Skeletal muscle cell (primary cell): ENCODE data around the gene MRPL43.
"Not testable (repeated sequence)": the region's sequence is repeated elsewhere in the genome, so short reads cannot be mapped to it uniquely, and the experiment has no call there.

Experiments used
- DNase-seq: peaks from one replicate; pipeline ENCODE4 v3.0.0-alpha.2; 2010; ENCODE audit warnings: low read depth
- H3K4me3 ChIP-seq: 2 replicates; pipeline ENCODE4 v1.5.1; 2011; ENCODE audit warnings: low read depth, mild to moderate bottlenecking, control low read depth, low read length, moderate library complexity

The MRPL43 gene

DNA sequence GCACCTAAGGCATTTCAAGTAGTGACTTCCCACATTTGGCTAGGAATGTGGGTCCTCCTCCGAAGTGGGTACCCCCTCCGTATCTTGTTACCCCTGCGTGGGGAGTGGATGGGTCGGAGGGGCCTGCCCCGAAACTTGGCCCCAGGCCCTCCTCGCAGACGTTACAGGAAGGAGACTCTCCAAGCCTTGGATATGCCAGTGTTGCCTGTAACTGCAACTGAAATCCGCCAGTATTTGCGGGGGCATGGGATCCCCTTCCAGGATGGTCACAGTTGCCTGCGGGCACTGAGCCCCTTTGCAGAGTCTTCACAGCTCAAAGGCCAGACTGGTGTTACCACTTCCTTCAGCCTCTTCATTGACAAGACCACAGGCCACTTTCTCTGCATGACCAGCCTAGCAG lies 869 bp upstream of the MRPL43 start:
- peak overlapping the region; percentile 95 for H3K4me3 ChIP-seq
- DNase-seq: no peak

DNA sequence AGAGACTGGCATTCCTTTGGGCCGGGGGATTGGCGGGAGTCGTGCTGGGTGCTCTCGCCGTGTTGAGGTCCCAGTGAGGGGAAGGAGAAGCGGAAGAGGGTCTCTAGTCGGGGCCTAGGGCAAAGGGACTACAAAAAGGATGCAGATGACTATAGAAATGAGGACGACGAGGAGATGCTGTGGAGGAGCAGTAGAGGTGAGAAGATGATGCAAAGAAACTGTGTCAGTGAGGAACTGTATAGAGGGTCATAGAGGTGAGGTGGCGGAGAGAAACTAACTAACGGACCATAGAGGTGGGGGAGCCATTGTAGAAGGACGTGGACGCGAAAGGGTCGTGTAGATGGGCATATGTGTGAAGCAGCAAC lies 370 bp upstream of the MRPL43 start:
- H3K4me3 ChIP-seq: peak overlapping the region; percentile 95
- no peak for DNase-seq

DNA sequence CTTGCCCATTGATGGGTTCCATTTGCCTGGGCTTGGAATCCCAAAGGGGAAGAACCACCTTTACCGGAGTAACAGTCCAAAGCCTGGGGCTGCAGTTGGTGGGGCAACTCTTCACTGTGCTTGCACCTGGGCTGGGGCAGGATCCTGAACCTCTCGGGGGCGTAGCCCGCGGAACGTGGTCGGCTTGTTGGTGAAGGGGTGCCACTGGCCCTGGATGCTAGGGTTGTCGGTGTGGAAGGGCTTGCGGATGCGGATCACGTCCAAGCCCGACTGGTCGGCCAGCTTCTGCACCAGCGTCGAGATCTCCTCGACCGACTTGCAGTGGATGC lies 710 bp downstream of the MRPL43 start:
- H3K4me3 ChIP-seq: peak overlapping the region; percentile 95
- no peak for DNase-seq

DNA sequence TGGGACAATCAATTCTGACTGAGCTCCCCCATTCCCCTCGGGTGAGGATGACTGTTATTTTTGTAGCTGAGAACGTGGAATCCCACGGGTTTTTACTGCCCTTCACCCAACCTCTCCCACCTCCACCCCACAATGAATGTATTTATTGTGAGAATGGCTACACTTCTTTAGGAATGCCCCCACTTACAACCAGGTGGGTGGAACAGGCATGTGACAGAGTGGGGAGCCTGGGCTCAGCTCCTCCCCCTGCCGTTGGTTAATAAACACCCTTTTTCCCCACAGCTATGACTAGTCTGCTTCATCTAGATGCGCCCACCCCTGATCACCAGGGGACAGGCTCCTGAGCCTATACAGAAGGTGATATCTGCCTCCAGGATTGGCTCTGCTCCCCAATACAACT lies 2.0 kb downstream of the MRPL43 start:
- no peak for DNase-seq
- H3K4me3 ChIP-seq: no peak overlapping the region

DNA sequence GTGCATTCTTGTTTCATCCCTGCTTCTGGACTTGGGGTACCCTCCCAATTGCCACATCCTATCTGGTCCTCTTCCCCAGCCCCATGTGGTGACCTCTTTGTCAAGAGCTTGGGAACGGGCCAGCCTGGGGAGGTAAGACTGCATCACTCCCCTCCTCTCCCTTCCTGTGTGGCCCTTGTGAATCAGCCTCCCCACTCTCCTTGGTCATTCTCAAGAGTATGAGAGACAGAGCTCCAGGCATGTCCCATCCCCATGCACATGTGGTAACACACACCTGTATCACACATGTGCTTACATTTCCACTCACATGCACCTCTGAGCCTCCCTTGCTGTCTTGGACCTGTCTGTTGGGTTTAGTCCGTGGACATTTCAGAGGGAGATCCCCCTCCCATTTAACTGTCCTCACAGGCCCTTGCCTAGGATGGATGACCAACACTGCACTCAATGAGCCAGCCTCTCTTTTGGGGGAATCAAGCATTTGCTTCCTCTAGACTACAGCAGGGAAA lies 2.6 kb downstream of the MRPL43 start:
- H3K4me3 ChIP-seq: no peak overlapping the region
- DNase-seq: no peak

DNA sequence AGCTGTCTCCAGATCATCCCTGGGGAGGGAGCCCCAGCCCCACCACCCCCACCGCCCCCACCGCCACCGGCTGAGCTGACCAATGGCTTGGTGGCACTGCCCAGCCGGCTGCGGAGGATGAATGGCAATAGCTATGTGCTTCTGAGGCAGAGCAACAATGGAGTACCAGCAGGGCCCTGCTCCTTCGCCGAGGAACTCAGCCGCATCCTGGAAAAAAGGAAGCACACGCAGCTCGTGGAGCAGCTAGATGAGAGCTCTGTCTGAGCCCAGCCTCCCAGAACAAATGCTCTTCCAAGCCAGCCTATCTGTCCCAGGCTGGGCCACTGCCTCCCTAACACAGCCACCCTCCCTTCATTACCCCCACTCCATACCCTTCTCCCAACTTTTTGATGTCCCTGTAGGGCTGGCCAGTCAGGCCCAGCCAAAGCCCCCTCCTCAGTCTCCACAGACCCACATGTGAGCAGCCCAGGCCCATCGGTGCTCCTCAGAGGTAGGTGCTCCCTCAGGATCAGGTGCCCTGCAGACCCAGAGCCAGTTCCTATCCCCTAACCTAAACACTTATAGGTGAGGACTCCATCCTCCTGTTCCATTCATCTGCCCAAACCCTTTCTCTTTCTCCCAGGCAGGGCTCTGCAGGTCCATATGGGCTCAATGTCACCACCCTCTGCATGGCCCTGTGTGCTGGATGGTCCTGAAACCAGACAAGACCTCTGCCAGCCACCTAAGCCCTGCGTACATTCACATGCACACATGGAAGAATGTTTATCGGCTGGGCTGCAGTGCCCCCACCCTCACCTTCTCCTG lies 3.2 kb downstream of the MRPL43 start:
- no peak overlapping the region for H3K4me3 ChIP-seq
- DNase-seq: no peak

DNA sequence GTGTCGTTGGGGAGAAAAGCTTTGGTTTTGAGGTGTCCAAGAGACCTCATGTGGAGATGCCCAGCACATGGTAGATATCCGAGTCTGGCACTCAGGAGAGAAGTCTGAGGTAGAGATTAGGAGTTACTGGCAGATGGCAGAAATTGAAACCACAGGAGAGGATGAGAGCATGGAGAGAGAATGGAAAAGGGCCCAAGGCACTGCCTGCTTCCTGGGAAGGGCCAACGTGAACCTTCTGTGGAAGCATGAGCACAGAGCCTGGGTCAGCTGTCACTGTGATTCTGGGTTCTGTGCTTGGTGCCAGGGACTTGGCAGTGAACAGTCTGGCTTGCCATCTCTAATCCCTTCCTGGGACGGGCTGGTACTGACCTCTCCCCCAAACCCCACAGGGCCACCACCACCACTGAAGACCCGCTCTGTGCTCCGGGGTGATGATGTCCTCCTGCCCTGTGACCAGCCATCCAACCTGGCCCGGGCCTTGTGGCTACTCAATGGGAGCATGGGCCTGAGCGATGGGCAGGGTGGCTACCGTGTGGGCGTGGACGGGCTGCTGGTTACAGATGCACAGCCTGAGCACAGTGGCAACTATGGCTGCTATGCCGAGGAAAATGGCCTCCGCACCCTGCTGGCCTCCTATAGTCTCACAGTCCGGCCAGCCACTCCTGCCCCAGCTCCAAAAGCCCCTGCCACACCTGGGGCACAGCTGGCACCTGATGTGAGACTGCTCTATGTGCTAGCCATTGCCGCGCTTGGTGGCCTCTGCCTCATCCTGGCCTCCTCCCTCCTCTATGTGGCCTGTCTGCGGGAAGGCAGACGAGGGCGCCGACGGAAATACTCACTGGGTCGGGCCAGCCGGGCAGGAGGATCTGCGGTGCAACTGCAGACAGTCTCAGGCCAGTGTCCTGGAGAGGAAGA lies 4.1 kb downstream of the MRPL43 start:
- no peak for DNase-seq
- H3K4me3 ChIP-seq: no peak overlapping the region

DNA sequence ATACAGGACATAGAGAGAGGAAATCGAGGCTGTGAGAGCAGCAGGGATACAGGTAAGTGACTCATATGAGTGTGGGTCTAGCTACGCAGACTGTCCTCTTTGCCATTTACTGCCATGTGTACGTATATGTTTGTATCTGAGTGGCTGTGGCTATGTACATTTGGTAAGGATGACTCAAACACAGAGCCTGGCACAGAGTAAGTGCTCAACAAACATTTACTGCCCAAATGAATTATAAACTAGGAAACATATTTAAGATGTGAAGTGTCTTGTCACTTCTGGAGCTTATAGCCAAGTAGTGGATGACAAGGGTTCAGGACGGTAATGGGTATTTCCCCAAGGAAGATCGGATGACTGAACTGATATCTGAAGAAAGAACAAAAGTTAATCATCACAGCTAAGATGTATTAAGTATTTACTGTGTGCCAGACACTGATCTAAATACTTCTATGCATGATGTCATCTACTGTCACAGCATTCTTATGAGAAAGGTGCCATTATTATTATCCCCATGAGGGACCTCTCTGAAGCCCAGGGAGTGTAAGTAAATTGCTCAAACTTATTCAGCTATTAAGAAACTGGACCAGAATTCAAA lies 6.0 kb downstream of the MRPL43 start:
- H3K4me3 ChIP-seq: no peak overlapping the region
- no peak for DNase-seq

DNA sequence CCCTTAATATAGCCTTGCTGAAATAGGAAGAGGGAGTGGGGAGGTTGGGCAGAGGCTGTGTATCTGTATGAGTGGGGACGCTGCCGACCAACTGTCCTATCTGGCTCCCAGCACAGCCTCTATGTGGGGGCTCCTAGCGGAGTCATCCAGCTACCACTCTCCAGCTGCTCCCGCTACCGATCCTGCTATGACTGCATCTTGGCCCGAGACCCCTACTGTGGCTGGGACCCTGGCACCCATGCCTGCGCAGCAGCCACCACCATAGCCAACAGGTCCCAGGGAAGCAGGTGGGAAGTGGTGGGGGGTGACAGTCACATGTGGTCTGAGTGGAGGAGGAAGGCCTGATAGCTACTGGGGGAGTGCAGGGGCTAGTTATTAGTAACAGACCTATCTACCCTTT lies 6.6 kb downstream of the MRPL43 start:
- no peak for DNase-seq
- H3K4me3 ChIP-seq: no peak overlapping the region

DNA sequence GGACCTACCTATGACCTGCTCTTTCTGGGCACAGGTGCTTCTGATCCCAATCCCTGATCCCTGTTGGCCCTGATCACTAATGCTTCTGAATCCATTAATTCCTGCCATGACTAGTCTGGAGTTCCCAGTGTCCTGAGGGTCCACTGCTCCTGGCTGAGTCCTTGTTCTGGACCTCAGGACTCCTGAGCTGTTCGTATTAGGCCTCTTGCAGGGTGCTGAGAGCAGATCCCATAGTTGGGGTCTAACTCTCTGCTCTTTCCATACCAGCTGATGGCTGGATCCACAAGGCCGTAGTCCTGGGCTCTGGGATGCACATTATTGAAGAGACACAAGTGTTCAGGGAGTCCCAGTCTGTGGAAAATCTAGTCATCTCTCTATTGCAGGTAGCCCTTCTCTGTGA lies 7.0 kb downstream of the MRPL43 start:
- no peak for DNase-seq
- H3K4me3 ChIP-seq: no peak overlapping the region

DNA sequence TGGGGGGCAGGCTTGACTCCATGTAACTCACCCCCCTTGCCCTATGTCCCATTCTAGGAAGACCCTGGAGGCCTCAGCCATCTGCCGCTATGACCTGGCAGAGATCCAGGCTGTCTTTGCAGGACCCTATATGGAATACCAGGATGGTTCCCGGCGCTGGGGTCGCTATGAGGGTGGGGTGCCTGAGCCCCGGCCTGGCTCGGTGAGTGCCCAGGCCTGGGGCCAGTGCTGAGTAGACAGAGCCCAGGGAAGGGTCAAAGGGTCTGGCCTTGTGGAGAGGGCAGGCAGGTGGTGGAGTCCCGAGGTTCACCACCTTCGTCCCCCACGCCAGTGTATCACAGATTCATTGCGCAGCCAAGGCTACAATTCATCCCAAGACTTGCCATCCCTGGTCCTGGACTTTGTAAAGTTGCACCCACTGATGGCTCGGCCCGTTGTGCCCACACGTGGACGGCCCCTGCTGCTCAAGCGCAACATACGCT lies 7.5 kb downstream of the MRPL43 start:
- no peak for DNase-seq

DNA sequence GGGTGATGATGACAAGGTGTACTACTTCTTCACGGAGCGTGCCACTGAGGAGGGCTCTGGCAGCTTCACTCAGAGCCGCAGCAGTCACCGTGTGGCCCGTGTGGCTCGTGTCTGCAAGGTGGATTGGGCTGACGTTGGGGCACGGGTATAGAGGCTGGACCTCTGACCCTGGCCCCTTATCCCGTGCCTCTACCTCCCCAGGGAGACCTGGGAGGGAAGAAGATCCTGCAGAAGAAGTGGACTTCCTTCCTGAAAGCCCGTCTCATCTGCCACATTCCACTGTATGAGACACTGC lies 8.4 kb downstream of the MRPL43 start:
- no peak overlapping the region for H3K4me3 ChIP-seq
- no peak for DNase-seq

More for the DNA sequence above, 7.5 kb downstream of the MRPL43 start:
- no peak overlapping the region for H3K4me3 ChIP-seq

DNA sequence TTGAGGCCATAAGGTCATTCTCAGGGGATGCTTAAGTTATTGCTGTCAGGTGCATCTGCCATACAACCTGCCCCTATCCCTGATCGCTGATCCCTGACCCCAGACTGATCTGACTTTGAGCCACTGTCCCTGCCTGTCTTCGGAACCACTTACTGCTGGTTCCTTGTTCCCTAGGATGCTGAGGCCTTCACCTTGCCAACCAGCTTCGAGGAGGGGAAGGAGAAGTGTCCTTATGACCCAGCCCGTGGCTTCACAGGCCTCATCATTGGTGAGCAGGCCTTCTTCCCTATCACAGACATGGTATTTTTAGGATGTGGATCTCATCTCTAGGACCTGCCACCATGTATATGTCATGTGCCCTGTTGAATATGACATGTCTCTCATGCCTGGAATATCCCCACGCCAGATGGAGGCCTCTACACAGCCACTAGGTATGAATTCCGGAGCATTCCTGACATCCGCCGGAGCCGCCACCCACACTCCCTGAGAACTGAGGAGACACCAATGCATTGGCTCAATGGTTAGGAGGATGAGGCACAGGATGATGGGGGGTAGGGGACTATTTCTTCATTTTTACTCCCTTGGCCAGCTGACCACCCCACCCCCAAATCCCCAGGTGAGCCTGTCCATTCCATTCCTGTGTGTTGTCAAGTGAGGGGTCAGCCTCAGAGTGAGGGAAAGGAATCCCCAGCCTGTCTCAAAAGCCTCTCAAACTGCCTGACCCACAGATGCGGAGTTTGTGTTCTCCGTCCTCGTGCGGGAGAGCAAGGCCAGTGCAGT lies 9.0 kb downstream of the MRPL43 start:
- no peak for DNase-seq
- H3K4me3 ChIP-seq: no peak overlapping the region

DNA sequence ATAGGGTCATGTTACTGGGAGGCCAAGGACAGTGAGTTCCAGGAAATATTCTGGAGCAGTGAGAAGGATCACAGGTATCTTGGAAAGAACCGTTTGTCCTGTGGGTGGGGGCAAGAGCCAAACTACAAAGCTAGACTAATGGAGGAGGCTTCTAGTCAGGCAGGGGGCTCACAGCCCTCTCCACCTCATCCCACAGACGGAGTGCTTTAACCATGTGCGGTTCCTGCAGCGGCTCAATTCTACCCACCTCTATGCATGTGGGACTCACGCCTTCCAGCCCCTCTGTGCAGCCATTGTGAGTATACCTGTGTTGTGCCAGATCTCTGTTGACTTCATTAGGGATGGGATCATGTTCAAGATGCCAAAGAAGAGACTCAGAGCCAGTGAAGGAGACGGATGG lies 9.9 kb downstream of the MRPL43 start:
- no peak for DNase-seq

DNA sequence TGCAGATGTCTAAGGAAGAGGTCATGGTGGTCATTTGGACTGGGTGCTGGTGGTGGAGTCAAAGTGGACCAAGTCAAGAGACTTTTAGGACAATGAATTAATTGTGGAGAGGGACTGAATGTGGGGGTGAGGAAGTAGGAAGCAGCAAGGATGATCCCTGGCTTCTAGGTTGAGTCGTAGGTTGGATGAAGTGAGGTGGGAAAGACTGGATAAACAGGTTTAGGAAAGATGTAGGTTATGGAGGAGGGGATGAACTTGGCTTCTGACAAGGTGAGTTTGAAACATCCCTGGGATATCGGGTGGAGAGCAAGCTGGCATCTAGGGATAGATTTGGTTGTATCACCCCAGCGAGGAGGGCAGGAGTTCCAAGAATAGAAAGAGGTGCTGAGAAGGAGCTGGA lies 10.4 kb downstream of the MRPL43 start:
- H3K4me3 ChIP-seq: no peak overlapping the region
- DNase-seq: no peak

More for the DNA sequence above, 9.9 kb downstream of the MRPL43 start:
- no peak overlapping the region for H3K4me3 ChIP-seq

DNA sequence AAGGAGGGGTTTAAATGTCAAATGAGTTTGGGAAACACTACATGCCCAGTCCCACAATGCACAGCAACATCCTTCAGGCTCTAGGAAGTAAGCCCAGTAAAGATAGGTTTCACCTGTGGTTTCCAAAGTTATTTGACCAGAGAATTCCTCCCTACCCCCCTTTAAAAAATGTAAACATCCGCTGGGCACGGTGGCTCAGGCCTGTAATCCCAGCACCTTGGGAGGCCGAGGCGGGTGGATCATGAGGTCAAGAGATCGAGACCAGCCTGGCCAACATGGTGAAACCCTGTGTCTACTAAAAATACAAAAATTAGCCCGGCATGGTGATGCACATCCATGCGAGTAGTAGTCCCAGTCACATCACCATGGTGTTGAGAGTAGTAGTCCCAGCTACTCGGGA lies 11.9 kb downstream of the MRPL43 start:
- H3K4me3 ChIP-seq, DNase-seq: not testable (repeated sequence)

DNA sequence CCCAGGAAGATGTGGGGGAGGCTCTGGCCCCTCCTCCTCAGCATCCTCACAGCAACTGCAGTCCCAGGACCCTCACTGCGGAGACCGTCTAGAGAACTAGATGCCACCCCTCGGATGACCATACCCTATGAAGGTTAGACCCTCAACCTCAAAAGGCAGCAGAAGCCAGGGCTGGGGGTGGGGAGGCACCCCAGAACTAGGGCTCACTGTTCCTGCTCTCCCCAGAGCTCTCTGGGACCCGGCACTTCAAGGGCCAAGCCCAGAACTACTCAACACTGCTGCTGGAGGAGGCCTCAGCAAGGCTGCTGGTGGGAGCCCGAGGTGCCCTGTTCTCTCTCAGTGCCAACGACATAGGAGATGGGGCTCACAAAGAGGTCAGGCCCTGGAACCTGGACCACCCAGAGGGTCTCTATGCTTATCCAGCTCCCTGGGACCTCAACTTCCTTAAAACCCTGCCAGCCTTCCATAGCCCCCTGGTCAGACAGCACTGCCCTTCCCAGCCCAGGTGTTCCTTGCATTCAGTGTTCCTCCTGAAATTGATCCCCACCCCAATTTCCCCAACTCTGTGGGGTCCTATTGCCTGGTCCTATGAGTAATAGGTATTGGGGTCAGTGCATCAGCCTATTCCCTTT lies 14.3 kb downstream of the MRPL43 start:
- no peak for DNase-seq
- no peak overlapping the region for H3K4me3 ChIP-seq

DNA sequence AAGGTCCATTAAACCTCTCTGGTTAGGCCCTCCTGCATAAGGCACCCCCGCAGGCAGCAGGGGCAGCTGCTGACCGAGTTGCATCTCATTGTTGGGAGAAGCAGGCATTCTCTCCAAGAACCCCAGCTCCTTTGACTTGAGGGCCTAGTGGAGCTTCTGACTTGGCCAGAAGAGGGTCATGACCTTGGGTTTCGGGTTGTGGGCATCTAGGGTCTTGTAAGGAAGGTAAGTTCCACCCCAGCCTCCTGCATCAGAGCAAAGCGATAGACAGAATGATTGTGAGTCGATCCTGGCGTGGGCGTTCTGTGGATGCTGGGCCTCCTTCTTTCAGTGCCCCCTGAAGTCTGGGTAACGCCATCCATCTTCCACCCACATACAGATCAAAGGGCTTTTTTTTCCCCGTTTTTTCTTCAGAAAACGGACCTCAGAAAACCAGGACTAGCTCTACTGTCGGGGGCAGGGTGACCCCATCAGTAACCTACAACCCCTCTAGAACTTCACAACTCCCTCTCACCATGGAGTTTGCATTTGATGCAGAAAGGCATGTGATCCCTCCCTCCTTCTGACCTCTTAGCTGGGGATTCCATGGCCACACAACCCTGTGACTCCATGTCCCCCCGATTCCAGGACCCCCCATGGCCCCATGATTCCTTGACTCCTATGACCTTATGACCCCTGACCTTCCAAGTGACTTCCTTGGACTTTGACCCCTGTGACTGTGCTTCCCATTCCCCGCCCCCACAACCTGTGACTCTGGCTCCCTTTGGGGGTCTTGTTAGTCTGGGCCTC lies 15.0 kb downstream of the MRPL43 start:
- H3K4me3 ChIP-seq: no peak overlapping the region
- DNase-seq: no peak
